Measurements from ENCODE around the gene RGP1. TPM values are rescaled to one million over a fixed set of nuclear protein-coding genes. Genes with fewer than 3 reads are reported as not detected.

The RGP1 gene
- total RNA-seq, 1 experiment from 2014 or later: 20.6 TPM

DNA sequence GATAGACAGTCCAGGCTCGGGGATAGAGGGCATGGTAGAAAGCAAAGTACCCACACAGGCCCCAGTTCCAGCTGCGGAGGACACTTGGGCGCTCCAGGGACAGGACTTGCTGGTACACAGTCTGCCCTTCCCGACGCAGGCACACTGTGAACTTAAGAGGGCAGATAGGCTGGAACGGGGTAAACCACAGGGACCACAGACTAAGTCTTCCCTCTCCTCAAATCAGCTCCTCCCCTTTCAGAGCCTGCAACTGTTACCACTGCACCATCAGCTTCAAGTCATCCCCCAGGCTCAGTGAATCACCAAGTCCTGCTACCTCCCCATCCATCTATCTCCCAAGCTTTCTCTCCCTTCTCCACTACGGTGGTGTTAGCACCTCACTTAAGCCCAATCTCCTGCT, 7.3 kb upstream of the RGP1 start:
- no peak for DNase-seq (ENCODE audit: low spot score)

- no peak for DNase-seq (ENCODE audit: low spot score)
Measured at GRCh38 chr9:35743452-35743851, 5.6 kb upstream of the RGP1 start.

- no peak for DNase-seq (ENCODE audit: low spot score)
Measured at GRCh38 chr9:35743880-35744518, 5.1 kb upstream of the RGP1 start.

DNA sequence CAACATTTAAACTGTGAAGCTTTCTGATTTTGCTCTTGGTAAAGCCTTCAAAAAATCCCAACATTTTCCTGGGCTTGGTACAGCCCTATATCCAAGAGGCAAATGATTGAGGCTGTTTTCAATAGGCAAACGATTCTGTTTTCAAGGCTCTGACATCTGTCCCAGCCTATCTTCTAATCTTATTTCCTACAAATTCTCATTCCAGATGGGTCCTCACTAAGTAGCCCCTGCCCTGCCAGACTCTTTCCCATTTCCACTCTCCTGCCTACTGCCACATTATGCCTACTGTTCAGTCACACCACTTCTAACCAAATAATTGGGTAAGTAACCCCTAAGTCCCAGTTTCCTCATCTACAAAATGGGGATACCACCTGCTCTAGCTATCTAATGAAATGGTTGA, 3.5 kb upstream of the RGP1 start:
- no peak for DNase-seq (ENCODE audit: low spot score)

GRCh38 chr9:35746583-35746982, 2.5 kb upstream of the RGP1 start:
- DNase-seq (ENCODE audit: low spot score): peak; percentile 9

DNA sequence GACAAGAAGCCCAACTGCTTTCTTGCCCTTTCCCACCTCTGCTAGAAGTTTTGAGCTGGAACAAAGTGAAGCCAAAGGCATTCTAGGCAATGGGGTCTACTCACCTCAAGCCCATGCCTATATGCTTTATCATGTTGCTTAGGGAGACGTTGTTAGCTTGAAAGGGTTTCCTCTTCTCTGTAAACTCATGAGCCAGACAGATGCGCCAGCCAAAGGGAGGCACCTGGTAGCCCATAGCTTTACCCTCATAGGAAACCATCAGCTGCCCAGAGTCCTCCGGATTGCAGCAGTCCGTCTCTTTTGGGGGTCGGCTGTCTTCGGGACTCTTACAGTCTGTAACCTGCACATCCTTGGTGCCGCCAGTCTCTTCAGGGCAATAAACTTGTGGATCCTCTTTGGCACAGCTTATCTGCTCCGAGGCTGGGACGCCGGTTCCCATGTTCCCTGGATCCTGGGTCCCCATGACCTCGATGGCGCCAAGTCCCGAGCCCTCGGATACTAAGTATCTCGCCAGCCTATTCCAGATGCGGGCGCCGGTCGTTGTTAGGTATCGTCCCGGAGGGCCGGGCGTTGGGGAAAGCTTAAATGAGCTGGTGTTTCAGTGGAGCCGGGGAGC, 737 bp upstream of the RGP1 start:
- peak; percentile 31 for DNase-seq (ENCODE audit: low spot score)

DNA sequence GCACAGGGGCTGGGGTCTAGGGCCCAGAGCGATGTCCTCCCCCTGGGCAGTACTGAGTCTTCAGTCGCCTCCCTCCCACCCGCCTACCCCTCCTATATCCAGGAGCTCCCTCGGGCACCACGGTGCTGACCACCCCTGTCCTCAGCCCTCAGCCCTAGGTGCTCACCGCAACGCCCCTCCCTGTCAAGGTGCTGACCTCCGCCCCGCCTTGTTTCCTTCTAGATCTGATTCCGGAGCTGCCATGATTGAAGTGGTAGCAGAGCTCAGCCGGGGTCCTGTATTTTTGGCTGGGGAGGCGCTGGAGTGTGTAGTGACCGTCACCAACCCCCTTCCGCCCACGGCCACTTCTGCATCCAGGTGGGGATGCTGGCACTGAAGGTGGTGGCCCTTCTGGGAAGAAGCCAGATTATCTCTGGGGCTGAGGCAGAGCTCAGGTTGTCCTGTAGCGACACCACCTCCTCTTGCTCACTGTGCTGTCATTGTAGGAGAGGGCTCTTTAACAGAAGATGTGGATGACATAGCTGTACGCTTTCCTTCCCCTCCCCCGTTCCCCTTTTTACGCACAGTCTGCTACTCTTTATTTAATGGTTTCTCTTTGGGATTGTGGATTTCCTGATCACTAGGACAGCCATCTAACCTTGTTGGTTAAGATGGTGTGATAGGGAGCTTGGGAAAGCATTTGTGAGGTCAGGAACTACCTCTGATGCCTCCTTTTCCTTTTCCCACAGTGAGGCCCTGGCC, 598 bp downstream of the RGP1 start:
- DNase-seq (ENCODE audit: low spot score): peak; percentile 46

GRCh38 chr9:35750256-35750531, 1.1 kb downstream of the RGP1 start:
- no peak for DNase-seq (ENCODE audit: low spot score)

- DNase-seq (ENCODE audit: low spot score): no peak
Measured at GRCh38 chr9:35753466-35753865, 4.4 kb downstream of the RGP1 start.

GRCh38 chr9:35754264-35754663, 5.2 kb downstream of the RGP1 start, which contains the start of gene MSMP:
TSS of gene MSMP (minus strand) at chr9:35754276. CDS start at chr9:35754129, 147 bp downstream.
- DNase-seq (ENCODE audit: low spot score): no peak

- DNase-seq (ENCODE audit: low spot score): no peak
Measured at GRCh38 chr9:35755071-35755470, 6.0 kb downstream of the RGP1 start.

- DNase-seq (ENCODE audit: low spot score): peak; percentile 82
Measured at GRCh38 chr9:35756275-35757225, 7.5 kb downstream of the RGP1 start.

GRCh38 chr9:35757226-35757891, 8.3 kb downstream of the RGP1 start:
- peak; percentile 81 for DNase-seq (ENCODE audit: low spot score)

DNA sequence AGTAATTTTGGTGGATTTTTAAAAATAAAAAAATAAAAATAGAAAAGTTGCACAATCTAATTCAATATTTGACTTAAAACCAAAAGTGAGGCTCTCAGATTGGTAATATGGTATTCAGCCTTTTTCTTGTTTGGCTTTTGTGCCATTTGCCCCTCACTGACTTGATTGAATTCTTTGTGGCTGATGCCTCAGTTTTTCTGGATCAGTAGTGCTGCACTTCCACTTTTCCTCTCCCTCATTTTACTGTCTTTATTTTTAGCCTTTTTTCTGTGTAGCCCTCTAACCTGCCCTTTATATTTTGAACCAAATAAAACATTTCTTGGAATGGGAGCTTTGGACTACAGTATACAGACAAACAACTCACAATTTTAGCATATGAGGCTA, 8.8 kb downstream of the RGP1 start:
- no peak for DNase-seq (ENCODE audit: low spot score)

GRCh38 chr9:35758475-35759050, 9.5 kb downstream of the RGP1 start:
- DNase-seq (ENCODE audit: low spot score): peak; percentile 26

GRCh38 chr9:35759795-35760194, 10.7 kb downstream of the RGP1 start:
- DNase-seq (ENCODE audit: low spot score): no peak

DNA sequence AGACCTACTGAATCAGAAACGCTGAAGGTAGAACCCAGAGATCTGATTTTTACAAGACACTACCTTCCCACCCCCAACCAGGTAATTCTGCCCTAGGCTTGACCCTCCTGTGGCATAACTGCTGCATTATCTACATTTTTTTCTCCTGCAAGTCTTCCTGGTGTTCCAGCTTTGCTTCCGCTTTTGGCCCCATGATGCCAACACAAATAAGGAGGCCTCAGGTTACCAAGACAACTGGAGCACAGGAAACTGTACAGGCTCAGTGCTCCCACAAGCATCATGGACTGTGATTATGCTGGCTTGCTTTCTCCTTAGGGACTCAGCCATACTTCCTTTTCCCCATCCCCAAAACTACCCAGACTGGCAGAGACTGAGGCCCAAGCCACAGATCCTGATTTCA, 11.6 kb downstream of the RGP1 start:
- peak; percentile 84 for DNase-seq (ENCODE audit: low spot score)

GRCh38 chr9:35763181-35763580, 14.1 kb downstream of the RGP1 start:
- no peak for DNase-seq (ENCODE audit: low spot score)

- no peak for DNase-seq (ENCODE audit: low spot score)
Measured at GRCh38 chr9:35763803-35764202, 14.7 kb downstream of the RGP1 start.

- DNase-seq (ENCODE audit: low spot score): no peak
Measured at GRCh38 chr9:35766997-35767396, 17.9 kb downstream of the RGP1 start.

GRCh38 chr9:35767458-35767857, 18.4 kb downstream of the RGP1 start:
- DNase-seq (ENCODE audit: low spot score): no peak
